ENCODE results near the gene TRABD2B. TPM values are rescaled to one million over a fixed set of nuclear protein-coding genes. Genes with fewer than 3 reads are reported as not detected.
A peak's percentile ranks its signal among the peaks of the same experiment; 100 is the strongest.

The TRABD2B gene
- total and polyA plus RNA-seq, 11 donors = 0.31 to 1.1 (median 0.80) TPM

GRCh38 chr1:47724432-47724999 is 272.7 kb downstream of the TRABD2B start:
- intact Hi-C loops (cut with DNase I) = loop anchor here in 1 of 10 donors (10.0 kb wide), 2 partner anchors 200 to 540 kb away; no protein-coding TSS in a partner anchor
- DNase-seq = no peak
- no peak for TF ChIP-seq POLR2A (IDR thresholded peaks at IDR 0.05)
- no peak for TF ChIP-seq CTCF (IDR thresholded peaks at IDR 0.05)
- Histone ChIP-seq H3K36me3 (no peaks in the 10 kb centered on the region), H3K4me3 (peak overlapping the region in 6 of 12 donors; percentile 19 to 33 (median 30)), H3K9me3 (no peaks in the 10 kb centered on the region), H3K27ac (no peak overlapping the region), H3K4me1 (peaks cover 0 to 17% (median 13%) of the 10 kb centered on the region in 12 donors), H3K27me3 (peaks cover 15 to 60% (median 31%) of the 10 kb centered on the region in 9 donors)
- no peak for ATAC-seq
- WGBS, 4 donors = 65 to 79% (median 67%) methylated on average over 9 to 13 of the region's 13 CpGs

- H3K4me1 ChIP-seq = peaks cover 0 to 17% (median 13%) of the 10 kb centered on the region in 12 donors
- ATAC-seq (no peak), DNase-seq (no peak)
- intact Hi-C loops (cut with DNase I) = loop anchor here in 1 of 10 donors (10.0 kb wide), 2 partner anchors 198 to 538 kb away; no protein-coding TSS in a partner anchor
- H3K9me3 ChIP-seq = no peaks in the 10 kb centered on the region
- H3K27ac ChIP-seq = no peak overlapping the region
- 72 to 81% (median 76%) methylated on average over 10 to 11 of the region's 11 CpGs for WGBS, 4 donors
- no peak overlapping the region for H3K4me3 ChIP-seq
- TF ChIP-seq CTCF (IDR thresholded peaks at IDR 0.05) (no peak), POLR2A (IDR thresholded peaks at IDR 0.05) (no peak)
- peaks cover 15 to 68% (median 38%) of the 10 kb centered on the region in 9 donors for H3K27me3 ChIP-seq
- no peaks in the 10 kb centered on the region for H3K36me3 ChIP-seq
Observed at GRCh38 chr1:47722909-47723580, 274.1 kb downstream of the TRABD2B start.

- Histone ChIP-seq H3K27ac (no peak overlapping the region), H3K9me3 (no peaks in the 10 kb centered on the region), H3K27me3 (peaks cover 15 to 78% (median 42%) of the 10 kb centered on the region in 9 donors), H3K36me3 (no peaks in the 10 kb centered on the region), H3K4me3 (no peak overlapping the region), H3K4me1 (peaks cover 0 to 17% (median 13%) of the 10 kb centered on the region in 12 donors)
- DNase-seq (no peak), ATAC-seq (no peak)
- TF ChIP-seq CTCF (IDR thresholded peaks at IDR 0.05) (no peak), POLR2A (IDR thresholded peaks at IDR 0.05) (no peak)
- WGBS, 4 donors = 86 to 96% (median 95%) methylated on average over 8 of the region's 8 CpGs
- intact Hi-C loops (cut with DNase I) = loop anchor here in 1 of 10 donors (10.0 kb wide), 2 partner anchors 197 to 537 kb away; no protein-coding TSS in a partner anchor
Observed at GRCh38 chr1:47722101-47722500, 275.1 kb downstream of the TRABD2B start.

DNA sequence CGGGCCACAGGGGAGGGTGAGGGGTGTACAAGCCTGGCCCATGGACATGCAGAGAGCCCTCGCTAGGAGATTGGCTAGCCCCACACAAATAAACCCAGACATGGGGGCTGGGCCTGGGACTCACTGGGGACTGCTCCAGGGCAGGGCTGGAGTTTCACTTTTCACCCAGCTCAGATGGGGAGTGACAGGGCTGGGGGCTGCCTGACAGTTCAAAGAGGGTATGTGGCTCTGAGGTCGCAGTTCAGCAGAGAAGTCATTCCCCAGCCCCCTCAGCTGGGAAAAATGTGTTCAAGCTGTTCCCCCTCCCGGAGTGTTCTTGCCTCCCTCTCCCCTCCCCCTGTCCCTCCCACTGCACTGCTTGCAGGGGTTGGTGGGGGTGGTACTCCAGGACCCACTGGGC is 277.1 kb downstream of the TRABD2B start:
- H3K4me1 ChIP-seq = peaks cover 0 to 7% (median 4%) of the 10 kb centered on the region in 12 donors
- no peak for DNase-seq
- intact Hi-C loops (cut with DNase I) = loop anchor here in 1 of 10 donors (10.0 kb wide), 2 partner anchors 195 to 535 kb away; no protein-coding TSS in a partner anchor
- 52 to 67% (median 60%) methylated on average over 4 of the region's 4 CpGs for WGBS, 4 donors
- no peak overlapping the region for H3K27ac ChIP-seq
- H3K9me3 ChIP-seq = no peaks in the 10 kb centered on the region
- no peak for TF ChIP-seq CTCF (IDR thresholded peaks at IDR 0.05)
- TF ChIP-seq POLR2A (IDR thresholded peaks at IDR 0.05) = no peak
- peaks cover 9 to 83% (median 42%) of the 10 kb centered on the region in 9 donors for H3K27me3 ChIP-seq
- H3K36me3 ChIP-seq = no peaks in the 10 kb centered on the region
- H3K4me3 ChIP-seq = no peak overlapping the region
- no peak for ATAC-seq
